ENCODE results near the gene MAP3K8. TPM values are rescaled to one million over a fixed set of nuclear protein-coding genes. Genes with fewer than 3 reads are reported as not detected.

Gene MAP3K8
- total RNA-seq, result 7.3 TPM
- long read RNA-seq, partial matches to known transcripts, result 0 of 6 reads
- long read RNA-seq, other reads (novel, unspliced or antisense), result 0 of 6 reads

GRCh38 chr10:30433730-30434272, at the start of gene MAP3K8:
Gene MAP3K8, plus strand, starts transcription at chr10:30434184. Its CDS starts 4,755 bp downstream, at chr10:30438939.
- intact Hi-C loops (cut with DNase I), result no loop called here
- peak; percentile 96 for DNase-seq
- ATAC-seq (ENCODE audit: poor library complexity), result peak; percentile 91

GRCh38 chr10:30384701-30385201, 49.2 kb upstream of the MAP3K8 start:
- ATAC-seq (ENCODE audit: poor library complexity), result peak; percentile 49
- no peak for DNase-seq
- intact Hi-C loops (cut with DNase I), result no loop called here

- DNase-seq (no peak), ATAC-seq (ENCODE audit: poor library complexity) (no peak)
- intact Hi-C loops (cut with DNase I), result no loop called here
Observed at GRCh38 chr10:30386801-30387588, 47.0 kb upstream of the MAP3K8 start.

DNA sequence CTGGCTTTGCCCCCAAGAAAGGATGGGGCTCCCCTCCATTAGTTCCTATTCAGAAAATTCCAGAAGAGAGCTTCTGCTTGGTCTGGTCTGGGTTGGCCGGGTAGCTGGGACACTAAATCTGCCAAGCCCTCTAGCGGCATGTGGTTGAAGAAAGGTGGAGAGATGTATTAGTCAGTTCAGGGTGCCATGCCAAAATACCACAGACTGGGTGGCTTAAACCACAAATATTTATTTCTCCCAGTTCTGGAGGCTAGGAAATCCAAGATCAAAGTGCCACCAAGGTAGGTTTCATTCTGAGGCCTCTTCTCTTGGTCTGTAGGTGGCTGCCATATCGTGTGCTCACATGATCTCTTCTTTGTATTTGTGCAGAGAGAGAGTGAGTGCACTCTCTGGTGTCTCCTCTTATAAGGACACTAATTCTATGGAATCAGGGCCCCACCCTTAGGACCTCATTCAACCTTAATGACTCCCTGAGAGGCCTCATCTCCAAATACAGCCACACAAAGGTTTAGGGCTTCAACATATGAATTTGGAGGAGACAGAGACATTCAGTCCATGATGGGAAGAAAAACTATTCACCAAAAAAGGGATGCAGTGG, 46.2 kb upstream of the MAP3K8 start:
- ATAC-seq (ENCODE audit: poor library complexity) (no peak), DNase-seq (no peak)
- intact Hi-C loops (cut with DNase I), result no loop called here

DNA sequence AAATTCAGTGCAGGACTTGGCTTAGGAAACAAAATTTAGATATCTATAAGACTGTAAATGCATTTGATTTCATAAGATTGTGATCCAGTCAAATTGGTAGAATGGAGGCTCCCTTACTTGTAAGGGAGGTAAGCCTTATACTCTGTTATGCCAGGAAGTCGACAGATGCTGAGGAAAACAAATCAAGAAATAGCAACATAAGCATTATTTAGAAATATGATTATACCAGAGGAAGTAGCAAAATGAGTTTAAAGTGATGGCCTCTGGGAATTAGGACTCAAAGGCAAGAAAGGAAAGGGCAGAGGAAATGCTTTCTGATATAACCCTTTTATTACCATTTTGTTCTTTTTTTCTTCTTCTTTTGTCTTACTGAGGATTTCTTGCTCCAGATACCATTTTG, 44.4 kb upstream of the MAP3K8 start:
- intact Hi-C loops (cut with DNase I), result no loop called here
- ATAC-seq (ENCODE audit: poor library complexity), result no peak

DNA sequence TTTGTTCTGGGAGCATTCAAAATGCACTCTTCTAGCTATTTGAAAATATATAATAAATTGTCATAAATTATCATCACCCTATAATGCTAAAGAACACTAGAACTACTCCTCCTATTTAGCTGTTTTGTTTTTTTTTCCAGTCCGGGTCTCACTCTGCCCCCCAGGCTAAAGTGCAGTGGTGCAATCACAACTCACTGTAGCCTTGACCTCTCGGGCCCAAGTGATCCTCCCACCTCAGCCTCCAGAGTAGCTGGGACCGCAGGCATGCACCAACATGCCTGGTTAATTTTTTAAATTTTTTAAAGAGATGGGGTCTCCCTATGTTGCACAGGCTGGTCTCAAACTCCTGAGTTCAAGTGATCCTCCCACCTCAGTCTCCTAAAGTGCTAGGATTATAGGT, 43.8 kb upstream of the MAP3K8 start:
- intact Hi-C loops (cut with DNase I), result loop anchor here (5.0 kb wide), 1 partner anchor 142 kb away; no protein-coding TSS in a partner anchor
- ATAC-seq (ENCODE audit: poor library complexity), result no peak
- DNase-seq, result no peak

More for the DNA sequence above, 44.4 kb upstream of the MAP3K8 start:
- no peak for DNase-seq

DNA sequence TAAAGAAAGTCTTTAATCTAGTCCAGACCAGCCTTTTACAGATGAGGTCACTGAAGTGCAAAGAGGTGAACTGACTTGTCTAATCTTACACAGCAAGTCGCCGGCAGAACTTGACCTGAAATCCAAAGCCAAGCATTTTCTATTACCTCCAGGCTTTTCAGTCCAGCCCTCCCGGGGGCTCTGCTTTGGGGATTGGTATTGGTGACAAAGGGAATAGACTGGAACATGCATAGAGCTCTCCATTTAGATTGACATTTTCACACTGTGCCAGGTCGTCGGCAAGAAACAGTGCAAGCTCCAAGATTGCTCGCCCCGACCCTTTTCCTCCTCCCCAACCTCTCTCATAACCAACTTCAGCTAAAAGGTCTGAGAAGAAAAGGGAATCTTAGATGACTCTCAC, 42.7 kb upstream of the MAP3K8 start:
- no peak for ATAC-seq (ENCODE audit: poor library complexity)
- no peak for DNase-seq
- intact Hi-C loops (cut with DNase I), result loop anchor here (5.0 kb wide), 1 partner anchor 141 kb away; no protein-coding TSS in a partner anchor

GRCh38 chr10:30392564-30392990, 41.4 kb upstream of the MAP3K8 start:
- ATAC-seq (ENCODE audit: poor library complexity) (peak; percentile 98), DNase-seq (peak; percentile 81)
- intact Hi-C loops (cut with DNase I), result loop anchor here (2.0 to 5.0 kb wide), 2 partner anchors 140 to 198 kb away; no protein-coding TSS in a partner anchor

DNA sequence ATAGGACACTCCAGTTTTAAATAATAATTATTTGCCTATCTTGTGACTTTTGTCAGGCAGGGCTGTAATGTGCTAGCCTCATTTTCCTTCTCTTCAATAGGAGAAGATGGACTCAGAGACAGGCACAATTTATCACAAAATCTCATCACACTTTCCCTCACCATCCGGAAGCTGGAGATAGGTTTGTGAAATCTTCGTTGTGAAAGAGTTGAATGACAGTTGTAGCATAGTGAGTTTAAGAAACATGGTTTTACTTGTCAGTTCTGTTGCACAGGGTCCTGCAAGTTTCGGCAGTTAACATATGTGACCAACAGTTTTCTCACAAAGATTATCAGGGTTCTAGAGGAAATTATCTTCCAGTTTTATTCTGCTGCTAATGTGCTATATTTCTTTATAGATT, 37.7 kb upstream of the MAP3K8 start:
- DNase-seq (no peak), ATAC-seq (ENCODE audit: poor library complexity) (no peak)
- intact Hi-C loops (cut with DNase I), result no loop called here

GRCh38 chr10:30396698-30397097, 37.3 kb upstream of the MAP3K8 start:
- intact Hi-C loops (cut with DNase I), result no loop called here
- DNase-seq (no peak), ATAC-seq (ENCODE audit: poor library complexity) (no peak)

- intact Hi-C loops (cut with DNase I), result no loop called here
- no peak for DNase-seq
- no peak for ATAC-seq (ENCODE audit: poor library complexity)
Observed at GRCh38 chr10:30398193-30398592, 35.8 kb upstream of the MAP3K8 start.

DNA sequence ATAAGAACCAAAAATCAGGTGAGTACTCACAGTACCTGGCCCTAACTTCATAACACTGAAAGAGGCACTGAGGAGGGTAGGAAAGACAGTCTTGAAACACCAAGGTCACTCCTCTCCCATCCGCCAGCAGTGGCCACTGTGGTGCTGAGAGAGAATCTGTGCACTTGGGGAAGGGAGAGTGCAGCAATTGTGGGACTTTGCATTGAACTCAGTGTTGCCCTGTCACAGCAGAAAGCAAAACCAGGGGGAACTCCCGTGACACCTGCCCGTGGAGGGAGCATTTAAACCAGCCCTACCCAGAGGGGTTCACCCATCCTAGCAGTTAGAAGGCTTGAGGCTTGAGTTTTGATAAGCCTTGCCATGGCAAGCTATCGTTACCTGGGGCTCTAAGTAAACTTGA, 35.2 kb upstream of the MAP3K8 start:
- ATAC-seq (ENCODE audit: poor library complexity) (no peak), DNase-seq (no peak)
- intact Hi-C loops (cut with DNase I), result no loop called here

- DNase-seq, result no peak
- ATAC-seq (ENCODE audit: poor library complexity), result no peak
- intact Hi-C loops (cut with DNase I), result no loop called here
Observed at GRCh38 chr10:30403494-30403893, 30.5 kb upstream of the MAP3K8 start.

GRCh38 chr10:30404540-30404939, 29.4 kb upstream of the MAP3K8 start:
- ATAC-seq (ENCODE audit: poor library complexity), result no peak
- no peak for DNase-seq
- intact Hi-C loops (cut with DNase I), result no loop called here

GRCh38 chr10:30411263-30411662, 22.7 kb upstream of the MAP3K8 start:
- intact Hi-C loops (cut with DNase I), result loop anchor here (5.0 kb wide), 1 partner anchor 181 kb away; no protein-coding TSS in a partner anchor
- ATAC-seq (ENCODE audit: poor library complexity) (no peak), DNase-seq (no peak)

GRCh38 chr10:30412901-30413300, 21.1 kb upstream of the MAP3K8 start:
- intact Hi-C loops (cut with DNase I), result loop anchor here (5.0 kb wide), 1 partner anchor 179 kb away; no protein-coding TSS in a partner anchor
- no peak for DNase-seq
- no peak for ATAC-seq (ENCODE audit: poor library complexity)

GRCh38 chr10:30413996-30414576, 19.9 kb upstream of the MAP3K8 start:
- DNase-seq (no peak), ATAC-seq (ENCODE audit: poor library complexity) (peak; percentile 86)
- intact Hi-C loops (cut with DNase I), result loop anchor here (2.0 to 5.0 kb wide), 2 partner anchors 121 to 178 kb away; no protein-coding TSS in a partner anchor

- no peak for ATAC-seq (ENCODE audit: poor library complexity)
- DNase-seq, result no peak
- intact Hi-C loops (cut with DNase I), result loop anchor here (2.0 kb wide), 1 partner anchor 119 kb away; no protein-coding TSS in a partner anchor
Observed at GRCh38 chr10:30415593-30415992, 18.4 kb upstream of the MAP3K8 start.

- no peak for ATAC-seq (ENCODE audit: poor library complexity)
- no peak for DNase-seq
- intact Hi-C loops (cut with DNase I), result no loop called here
Observed at GRCh38 chr10:30417301-30417700, 16.7 kb upstream of the MAP3K8 start.
